Gastrocnemius medialis (tissue), 4 donors: ENCODE results near the gene RB1.

Source experiments
- POLR2A ChIP-seq, 2 donors: fragments of 450-650 bp; IDR thresholded peaks; one replicate each; pipeline ENCODE4 v1.6.1; 2017; ENCODE audit warnings: antibody characterized with exemption in 2 of 2, mild to moderate bottlenecking in 2 of 2, moderate library complexity in 2 of 2
- TF ChIP-seq, protein P1 (sequence below), 5 experiments: fragments of 450-650 bp in 3 of 5; fragments of 200-600 bp in 2 of 5; sonication (generic) in 2 of 5; IDR thresholded peaks in 4 of 5; conservative IDR thresholded peaks in 1 of 5; 1 replicate in 4 of 5; 2 replicates in 1 of 5; pipeline ENCODE4 v1.5.1; 2016 to 2019; ENCODE audit warnings: antibody characterized with exemption in 5 of 5, mild to moderate bottlenecking in 3 of 5, moderate library complexity in 3 of 5

DNA sequence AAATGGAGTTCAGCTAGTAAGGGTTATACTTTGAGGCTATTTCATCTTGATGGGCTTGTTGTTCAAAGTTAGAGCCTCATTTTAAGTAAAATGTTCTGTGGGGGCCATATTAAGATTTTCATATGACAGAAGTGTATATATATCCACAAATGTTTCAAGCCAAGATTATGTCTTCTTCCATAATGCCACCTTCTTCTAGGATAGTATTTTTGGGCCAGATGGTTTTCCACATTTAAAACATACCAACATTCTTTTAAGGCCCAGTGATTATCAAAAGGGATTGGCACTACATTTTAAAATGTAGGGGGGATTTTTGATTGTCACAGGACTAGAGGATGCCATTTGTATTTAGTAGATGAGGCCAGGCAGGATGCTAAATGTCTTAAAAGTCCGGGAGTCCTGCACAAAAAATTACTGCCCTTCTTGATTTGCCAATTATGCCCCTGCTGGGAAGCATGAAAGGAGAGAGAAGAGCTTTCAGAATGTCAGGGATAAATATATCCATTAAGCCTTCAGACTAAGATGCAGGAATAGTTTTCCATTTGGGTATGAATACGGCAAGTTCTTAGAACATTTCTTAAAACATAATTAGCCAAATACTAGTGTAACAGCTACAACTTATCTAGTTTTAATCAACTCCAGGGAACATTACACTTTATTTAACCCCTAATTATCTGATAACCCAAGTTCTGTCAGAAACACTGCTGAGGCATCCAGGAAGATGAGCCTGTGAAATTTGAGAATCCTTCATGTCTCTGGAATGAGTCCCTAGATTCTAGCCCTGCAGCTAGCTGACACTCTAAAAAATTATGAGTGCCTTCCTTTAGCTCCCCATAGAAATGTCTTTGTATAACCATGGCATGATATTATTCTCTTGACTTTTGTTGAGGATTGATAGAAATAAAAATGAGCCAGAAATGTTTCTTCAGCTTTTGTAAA is 36.6 kb upstream of the RB1 start:
- TF ChIP-seq, protein P1, sequence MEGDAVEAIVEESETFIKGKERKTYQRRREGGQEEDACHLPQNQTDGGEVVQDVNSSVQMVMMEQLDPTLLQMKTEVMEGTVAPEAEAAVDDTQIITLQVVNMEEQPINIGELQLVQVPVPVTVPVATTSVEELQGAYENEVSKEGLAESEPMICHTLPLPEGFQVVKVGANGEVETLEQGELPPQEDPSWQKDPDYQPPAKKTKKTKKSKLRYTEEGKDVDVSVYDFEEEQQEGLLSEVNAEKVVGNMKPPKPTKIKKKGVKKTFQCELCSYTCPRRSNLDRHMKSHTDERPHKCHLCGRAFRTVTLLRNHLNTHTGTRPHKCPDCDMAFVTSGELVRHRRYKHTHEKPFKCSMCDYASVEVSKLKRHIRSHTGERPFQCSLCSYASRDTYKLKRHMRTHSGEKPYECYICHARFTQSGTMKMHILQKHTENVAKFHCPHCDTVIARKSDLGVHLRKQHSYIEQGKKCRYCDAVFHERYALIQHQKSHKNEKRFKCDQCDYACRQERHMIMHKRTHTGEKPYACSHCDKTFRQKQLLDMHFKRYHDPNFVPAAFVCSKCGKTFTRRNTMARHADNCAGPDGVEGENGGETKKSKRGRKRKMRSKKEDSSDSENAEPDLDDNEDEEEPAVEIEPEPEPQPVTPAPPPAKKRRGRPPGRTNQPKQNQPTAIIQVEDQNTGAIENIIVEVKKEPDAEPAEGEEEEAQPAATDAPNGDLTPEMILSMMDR (IDR thresholded peaks at IDR 0.05 in 4 of 5, conservative IDR thresholded peaks at IDR 0.05 in 1 of 5), result no peak
- TF ChIP-seq POLR2A (IDR thresholded peaks at IDR 0.05), result no peak
